Motor neuron (in vitro differentiated cells): Measurements from ENCODE around the gene CPM. TPM values are rescaled to one million over a fixed set of nuclear protein-coding genes. Genes with fewer than 3 reads are reported as not detected.
"Not testable (repeated sequence)": the region's sequence is repeated elsewhere in the genome, so short reads cannot be mapped to it uniquely, and the experiment has no call there.

Source experiments
- ATAC-seq, 8 experiments: fragments of 200-7000 bp; cut with Tn5 transposase; replicated peaks in 6 of 8; 2 replicates each; pipeline ENCODE4 v1.8.0; 2021; ENCODE audit warnings: mild to moderate bottlenecking in 8 of 8, moderate library complexity in 8 of 8
- H3K27ac ChIP-seq, 2 donors: fragments of 250-450 bp; sonication (Bioruptor Pico); 2 replicates each; pipeline ENCODE4 v1.9.0; 2021; ENCODE audit warnings: antibody characterized with exemption in 2 of 2, mild to moderate bottlenecking in 2 of 2, moderate library complexity in 1 of 2
- H3K4me1 ChIP-seq, 2 donors: fragments of 250-450 bp; sonication (Bioruptor Pico); replicated peaks in 1 of 2; 2 replicates each; pipeline ENCODE4 v1.6.1; 2021; ENCODE audit warnings: antibody characterized with exemption in 2 of 2, mild to moderate bottlenecking in 2 of 2, moderate library complexity in 1 of 2
- H3K4me3 ChIP-seq, 5 donors: fragments of 250-450 bp; sonication (Bioruptor Pico); 2 replicates each; pipeline ENCODE4 v1.9.0; 2021; ENCODE audit warnings: antibody characterized with exemption in 5 of 5, mild to moderate bottlenecking in 5 of 5, moderate library complexity in 4 of 5
- WGBS, 10 experiments: fragments of 450-650 bp; shearing (Covaris generic); methylation state at CpG; one replicate each; pipeline ENCODE4 v1.0.0; 2022; 5-methylcytosine and 5-hydroxymethylcytosine counted together
- in situ Hi-C, 9 experiments: fragments of 400-800 bp; cut with MboI; loops; one replicate each; pipeline ENCODE4 v1.15.0; 2021; ENCODE audit warnings: low sequenced_read_pairs in 9 of 9, low pct_unique_long_range_greater_than_20kb in 2 of 9; ENCODE audit not compliant: unreplicated experiment in 9 of 9
- total RNA-seq, 8 experiments: library from RNA; unstranded; fragments of 300-600 nt; gene quantifications; 2 replicates each; pipeline versions ENCODE4 v1.2.3 to v1.2.4, GENCODE V29; 2022

Gene CPM
- total RNA-seq, 8 experiments from 2014 or later: 0.21 to 28.9 (median 0.59) TPM

DNA sequence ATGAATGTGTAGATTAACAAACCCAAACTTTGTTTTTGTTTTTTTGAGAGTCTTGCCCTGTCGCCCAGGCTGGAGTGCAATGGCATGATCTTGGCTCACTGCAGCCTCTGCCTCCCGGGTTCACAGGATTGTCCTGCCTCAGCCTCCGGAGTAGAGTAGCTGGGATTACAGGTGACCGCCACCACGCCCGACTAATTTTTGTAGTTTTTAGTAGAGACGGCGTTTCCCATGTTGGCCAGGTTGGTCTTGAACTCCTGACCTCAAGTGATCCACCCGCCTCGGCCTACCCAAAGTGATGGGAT is 125.7 kb downstream of the CPM start:
- WGBS, 10 experiments: 0 to 63% (median 34%) methylated on average over 2 to 8 of the region's 10 CpGs; no CpG with 5 or more reads in 3 of the 10 experiments
- in situ Hi-C loops, ATAC-seq, H3K4me1 ChIP-seq: not testable (repeated sequence)
- Histone ChIP-seq H3K4me3 (peak overlapping the region; percentile 59 to 89 (median 82)), H3K27ac (peak overlapping the region; percentile 9 to 61)

DNA sequence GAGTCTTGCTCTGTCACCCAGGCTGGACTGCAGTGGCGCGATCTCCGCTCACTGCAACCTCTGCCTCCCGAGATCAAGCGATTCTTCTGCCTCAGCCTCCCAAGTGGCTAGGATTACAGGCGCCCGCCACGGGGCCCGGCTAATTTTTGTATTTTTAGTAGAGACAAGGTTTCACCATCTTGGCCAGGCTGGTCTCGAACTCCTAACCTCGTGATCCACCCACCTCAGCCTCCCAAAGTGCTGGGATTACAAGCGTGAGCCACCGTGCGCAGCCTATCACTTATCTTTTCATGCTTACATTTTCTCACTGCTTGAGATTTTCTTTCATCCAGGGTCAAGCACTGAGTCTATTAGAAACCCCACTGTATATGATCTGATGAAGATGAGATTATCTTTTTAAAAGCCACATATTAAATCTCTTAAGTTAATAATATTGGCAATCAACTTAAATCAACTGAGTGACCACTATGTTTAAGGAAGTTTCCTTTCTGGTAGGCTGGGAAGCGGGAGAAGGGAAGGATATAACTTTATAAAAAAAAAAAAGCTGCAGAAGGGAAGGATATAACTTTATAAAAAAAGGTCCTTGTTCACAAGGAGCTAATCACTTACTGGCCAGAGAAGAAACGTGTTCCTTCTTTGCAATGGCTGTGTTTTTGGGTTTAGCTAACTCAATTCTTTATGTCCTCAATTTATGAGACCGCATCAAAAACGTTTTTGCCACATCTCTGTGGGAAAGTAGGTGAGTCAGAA is 126.3 kb downstream of the CPM start:
- Histone ChIP-seq H3K4me1 (no peaks in the 10 kb centered on the region), H3K4me3 (peak overlapping the region in 2 of 5 donors; percentile 59 to 78), H3K27ac (no peak overlapping the region)
- in situ Hi-C loops: no loop called here
- 57 to 100% (median 89%) methylated on average over 3 to 16 of the region's 18 CpGs for WGBS, 10 experiments
- no peak for ATAC-seq

DNA sequence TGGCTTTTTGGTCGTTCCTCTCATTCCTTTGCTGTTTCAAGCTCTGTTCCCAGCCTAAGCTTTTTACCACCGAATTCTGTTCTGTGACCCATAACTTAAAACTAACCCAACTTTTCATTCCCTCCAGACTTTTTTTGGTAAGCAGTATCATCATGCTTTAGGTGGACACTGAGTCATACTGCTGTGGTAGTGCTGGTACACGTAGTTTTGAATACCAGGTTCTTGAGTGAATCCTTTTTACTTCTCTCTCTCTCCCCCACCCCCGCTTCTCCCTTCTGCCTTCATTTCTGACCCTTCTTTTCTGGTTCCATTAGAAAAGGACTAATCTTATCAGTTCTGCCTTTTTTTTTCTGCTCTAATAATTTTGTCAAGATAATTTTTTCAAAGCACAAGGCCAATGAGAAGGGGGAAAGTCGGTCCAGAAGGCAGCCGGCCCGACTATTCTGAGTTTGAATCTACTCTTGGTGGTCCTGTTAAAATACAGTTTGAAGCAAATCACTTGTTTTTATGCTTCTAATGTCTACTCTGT is 127.3 kb downstream of the CPM start:
- WGBS, 10 experiments: 73 to 94% (median 89%) methylated on average over 3 to 7 of the region's 7 CpGs
- in situ Hi-C loops: no loop called here

GRCh38 chr12:68804657-68805591 is 128.0 kb downstream of the CPM start:
- 78 to 100% (median 92%) methylated on average over 3 to 20 of the region's 32 CpGs; no CpG with 5 or more reads in 1 of the 10 experiments for WGBS, 10 experiments

More for the DNA sequence above, 127.3 kb downstream of the CPM start:
- ATAC-seq: no peak
- no peak overlapping the region for H3K4me3 ChIP-seq
- no peak overlapping the region for H3K27ac ChIP-seq
- no peaks in the 10 kb centered on the region for H3K4me1 ChIP-seq

GRCh38 chr12:68803948-68804656 is 128.9 kb downstream of the CPM start:
- Histone ChIP-seq H3K4me3 (no peak overlapping the region), H3K27ac (no peak overlapping the region), H3K4me1 (no peaks in the 10 kb centered on the region)
- WGBS, 10 experiments: 71 to 100% (median 88%) methylated on average over 1 to 4 of the region's 5 CpGs; no CpG with 5 or more reads in 3 of the 10 experiments
- in situ Hi-C loops: no loop called here
- ATAC-seq: no peak

More at GRCh38 chr12:68804657-68805591, 128.0 kb downstream of the CPM start:
- Histone ChIP-seq H3K4me1 (no peaks in the 10 kb centered on the region), H3K27ac (no peak overlapping the region), H3K4me3 (no peak overlapping the region)
- in situ Hi-C loops: no loop called here
- no peak for ATAC-seq

- 39 to 100% (median 96%) methylated on average over 1 to 12 of the region's 19 CpGs for WGBS, 10 experiments
- in situ Hi-C loops, H3K27ac ChIP-seq, ATAC-seq, H3K4me1 ChIP-seq, H3K4me3 ChIP-seq: not testable (repeated sequence)
These were observed 129.9 kb downstream of the CPM start for GRCh38 chr12:68802911-68803651.

GRCh38 chr12:68802372-68802745 is 130.6 kb downstream of the CPM start:
- H3K4me1 ChIP-seq, ATAC-seq, H3K4me3 ChIP-seq, H3K27ac ChIP-seq, in situ Hi-C loops: not testable (repeated sequence)
- 17 to 100% (median 89%) methylated on average over 1 to 2 of the region's 2 CpGs for WGBS, 10 experiments

Other genes starting within 250 kb of the CPM start
- gene NUP107, start 246.2 kb downstream of the CPM start, total RNA-seq: 100 to 1,000 TPM in 1 of 8 experiments, 10 to 100 TPM in 7; 32.7 to 102 (median 35.7) TPM
- 1 to 10 TPM; 2.7 to 7.2 (median 5.5) TPM for gene SLC35E3, start 187.0 kb downstream of the CPM start, total RNA-seq
- 100 to 1,000 TPM in 4 of 8 experiments, 10 to 100 TPM in 4; 33.6 to 384 (median 99.5) TPM for gene MDM2, start 125.0 kb downstream of the CPM start, total RNA-seq